RWPE2 (cell line): ENCODE measurements around the gene MTG2.

Experiments used
- ATAC-seq: fragments of 200-7000 bp; cut with Tn5 transposase; 3 replicates; pipeline ENCODE4 v1.9.1; 2021; ENCODE audit warnings: low read depth
- DNase-seq: peaks from one replicate; pipeline ENCODE4 v3.0.0-alpha.2; 2020; ENCODE audit warnings: low spot score
- H3K27ac ChIP-seq: fragments of 450-650 bp; 2 replicates; pipeline ENCODE4 v1.5.1; 2017; ENCODE audit warnings: mild to moderate bottlenecking; ENCODE audit not compliant: poor library complexity, severe bottlenecking
- H3K27me3 ChIP-seq: fragments of 250-450 bp; sonication (Bioruptor Pico); 2 replicates; pipeline ENCODE4 v1.5.1; 2021; ENCODE audit warnings: mild to moderate bottlenecking, moderate library complexity; ENCODE audit not compliant: insufficient read depth, poor library complexity, severe bottlenecking
- H3K36me3 ChIP-seq: fragments of 250-450 bp; sonication (Bioruptor Pico); 2 replicates; pipeline ENCODE4 v1.5.1; 2020; ENCODE audit warnings: low read depth, mild to moderate bottlenecking, moderate library complexity
- H3K4me1 ChIP-seq: fragments of 250-450 bp; sonication (Bioruptor Pico); 2 replicates; pipeline ENCODE4 v1.5.1; 2021; ENCODE audit warnings: mild to moderate bottlenecking, moderate library complexity; ENCODE audit not compliant: insufficient read depth, poor library complexity, severe bottlenecking
- H3K4me3 ChIP-seq: fragments of 250-450 bp; sonication (Bioruptor Pico); 2 replicates; pipeline ENCODE4 v1.5.1; 2021; ENCODE audit warnings: mild to moderate bottlenecking, moderate library complexity; ENCODE audit not compliant: severe bottlenecking
- H3K9me3 ChIP-seq: fragments of 250-450 bp; sonication (Bioruptor Pico); 2 replicates; pipeline ENCODE4 v1.5.1; 2021; ENCODE audit warnings: mild to moderate bottlenecking, moderate library complexity; ENCODE audit not compliant: severe bottlenecking
- CTCF ChIP-seq: fragments of 450-650 bp; IDR thresholded peaks from one replicate; pipeline ENCODE4 v1.5.1; 2017; ENCODE audit warnings: mild to moderate bottlenecking, moderate library complexity; ENCODE audit not compliant: poor library complexity, severe bottlenecking

MTG2 gene

GRCh38 chr20:62243106-62243505 lies 60.3 kb downstream of the MTG2 start:
- ATAC-seq, result no peak
- TF ChIP-seq CTCF, result no peak
- H3K27ac ChIP-seq, result no peak overlapping the region
- no peak for DNase-seq
- H3K4me3 ChIP-seq, result no peak overlapping the region
- H3K4me1 ChIP-seq, result peaks cover 24% of the 10 kb centered on the region
- H3K9me3 ChIP-seq, result no peaks in the 10 kb centered on the region
- H3K36me3 ChIP-seq, result peaks cover 32% of the 10 kb centered on the region
- H3K27me3 ChIP-seq, result no peaks in the 10 kb centered on the region

- Histone ChIP-seq H3K4me3 (no peak overlapping the region), H3K27me3 (no peaks in the 10 kb centered on the region), H3K36me3 (peaks cover 32% of the 10 kb centered on the region), H3K27ac (no peak overlapping the region), H3K9me3 (no peaks in the 10 kb centered on the region), H3K4me1 (peaks cover 24% of the 10 kb centered on the region)
- DNase-seq (no peak), ATAC-seq (no peak)
- TF ChIP-seq CTCF, result no peak
Observed at GRCh38 chr20:62243906-62244515, 61.2 kb downstream of the MTG2 start.

- Histone ChIP-seq H3K9me3 (no peaks in the 10 kb centered on the region), H3K36me3 (peaks cover 32% of the 10 kb centered on the region), H3K4me3 (no peak overlapping the region), H3K27ac (no peak overlapping the region), H3K27me3 (no peaks in the 10 kb centered on the region), H3K4me1 (peaks cover 24% of the 10 kb centered on the region)
- no peak for DNase-seq
- ATAC-seq, result no peak
- TF ChIP-seq CTCF, result no peak
Observed at GRCh38 chr20:62244644-62245108, 61.8 kb downstream of the MTG2 start.

- H3K4me1 ChIP-seq, result peaks cover 12% of the 10 kb centered on the region
- no peak overlapping the region for H3K4me3 ChIP-seq
- H3K9me3 ChIP-seq, result no peaks in the 10 kb centered on the region
- H3K27me3 ChIP-seq, result no peaks in the 10 kb centered on the region
- no peak overlapping the region for H3K27ac ChIP-seq
- TF ChIP-seq CTCF, result no peak
- DNase-seq, result no peak
- peaks cover 20% of the 10 kb centered on the region for H3K36me3 ChIP-seq
- ATAC-seq, result no peak
Observed at GRCh38 chr20:62245911-62246280, 63.1 kb downstream of the MTG2 start.

- Histone ChIP-seq H3K27ac (no peak overlapping the region), H3K9me3 (no peaks in the 10 kb centered on the region), H3K27me3 (no peaks in the 10 kb centered on the region), H3K4me1 (peaks cover 6% of the 10 kb centered on the region), H3K36me3 (peaks cover 15% of the 10 kb centered on the region), H3K4me3 (no peak overlapping the region)
- TF ChIP-seq CTCF, result no peak
- ATAC-seq (no peak), DNase-seq (no peak)
Observed at GRCh38 chr20:62246431-62246830, 63.6 kb downstream of the MTG2 start.
